Neural cell (in vitro differentiated cells): ENCODE results near the gene HHATL.

Experiments used
- CTCF ChIP-seq: fragments of 450-650 bp; IDR thresholded peaks from 2 replicates; pipeline ENCODE4 v1.5.1; 2014; ENCODE audit warnings: antibody characterized with exemption, mild to moderate bottlenecking, moderate library complexity; ENCODE audit not compliant: poor library complexity, severe bottlenecking
- EP300 ChIP-seq: fragments of 450-650 bp; conservative IDR thresholded peaks from 2 replicates; pipeline ENCODE4 v1.6.1; 2014; ENCODE audit warnings: antibody characterized with exemption, mild to moderate bottlenecking, moderate library complexity; ENCODE audit not compliant: poor library complexity, severe bottlenecking
- EZH2 ChIP-seq: fragments of 200-600, 300-800 bp; shearing (Covaris generic), sonication (generic); IDR thresholded peaks from 2 replicates; pipeline ENCODE4 v1.6.1; 2014; ENCODE audit warnings: antibody characterized with exemption, low read length, borderline replicate concordance, mild to moderate bottlenecking; ENCODE audit not compliant: insufficient read depth, poor library complexity, severe bottlenecking
- MXI1 ChIP-seq: fragments of 450-650 bp; conservative IDR thresholded peaks from 2 replicates; pipeline ENCODE4 v1.6.1; 2014; ENCODE audit warnings: antibody characterized with exemption, mild to moderate bottlenecking; ENCODE audit not compliant: poor library complexity, severe bottlenecking
- POLR2AphosphoS5 ChIP-seq: IDR thresholded peaks from 2 replicates; pipeline ENCODE4 v1.6.1; 2012
- REST ChIP-seq: IDR thresholded peaks from 2 replicates; pipeline ENCODE4 v1.6.1; 2012; ENCODE audit warnings: borderline replicate concordance
- SMC3 ChIP-seq: fragments of 450-650 bp; conservative IDR thresholded peaks from 2 replicates; pipeline ENCODE4 v1.6.1; 2014; ENCODE audit warnings: antibody characterized with exemption, mild to moderate bottlenecking, moderate library complexity; ENCODE audit not compliant: poor library complexity
- TAF1 ChIP-seq: IDR thresholded peaks from 2 replicates; pipeline ENCODE4 v1.6.1; 2012; ENCODE audit warnings: low read depth

GRCh38 chr3:42706721-42707619, 4.4 kb upstream of the HHATL start:
- TF ChIP-seq CTCF (no peak), EZH2 (no peak), POLR2AphosphoS5 (no peak), TAF1 (no peak), MXI1 (no peak), REST (no peak), EP300 (no peak), SMC3 (no peak)
